Stimulated activated CD4-positive, alpha-beta T cell treated with anti-CD3 and anti-CD28 coated beads, Interleukin-4, amount 100 ng/mL, for 1 hour (primary cell): Measurements from ENCODE around the gene MMD2.
A peak's percentile ranks its signal among the peaks of the same experiment; 100 is the strongest.
"Not testable (repeated sequence)": the region's sequence is repeated elsewhere in the genome, so short reads cannot be mapped to it uniquely, and the experiment has no call there.

Source experiments
- DNase-seq: peaks from one replicate; pipeline ENCODE4 v3.0.0-alpha.2; 2020

MMD2 gene, protein sequence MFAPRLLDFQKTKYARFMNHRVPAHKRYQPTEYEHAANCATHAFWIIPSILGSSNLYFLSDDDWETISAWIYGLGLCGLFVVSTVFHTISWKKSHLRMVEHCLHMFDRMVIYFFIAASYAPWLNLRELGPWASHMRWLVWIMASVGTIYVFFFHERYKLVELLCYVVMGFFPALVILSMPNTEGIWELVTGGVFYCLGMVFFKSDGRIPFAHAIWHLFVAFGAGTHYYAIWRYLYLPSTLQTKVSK

DNA sequence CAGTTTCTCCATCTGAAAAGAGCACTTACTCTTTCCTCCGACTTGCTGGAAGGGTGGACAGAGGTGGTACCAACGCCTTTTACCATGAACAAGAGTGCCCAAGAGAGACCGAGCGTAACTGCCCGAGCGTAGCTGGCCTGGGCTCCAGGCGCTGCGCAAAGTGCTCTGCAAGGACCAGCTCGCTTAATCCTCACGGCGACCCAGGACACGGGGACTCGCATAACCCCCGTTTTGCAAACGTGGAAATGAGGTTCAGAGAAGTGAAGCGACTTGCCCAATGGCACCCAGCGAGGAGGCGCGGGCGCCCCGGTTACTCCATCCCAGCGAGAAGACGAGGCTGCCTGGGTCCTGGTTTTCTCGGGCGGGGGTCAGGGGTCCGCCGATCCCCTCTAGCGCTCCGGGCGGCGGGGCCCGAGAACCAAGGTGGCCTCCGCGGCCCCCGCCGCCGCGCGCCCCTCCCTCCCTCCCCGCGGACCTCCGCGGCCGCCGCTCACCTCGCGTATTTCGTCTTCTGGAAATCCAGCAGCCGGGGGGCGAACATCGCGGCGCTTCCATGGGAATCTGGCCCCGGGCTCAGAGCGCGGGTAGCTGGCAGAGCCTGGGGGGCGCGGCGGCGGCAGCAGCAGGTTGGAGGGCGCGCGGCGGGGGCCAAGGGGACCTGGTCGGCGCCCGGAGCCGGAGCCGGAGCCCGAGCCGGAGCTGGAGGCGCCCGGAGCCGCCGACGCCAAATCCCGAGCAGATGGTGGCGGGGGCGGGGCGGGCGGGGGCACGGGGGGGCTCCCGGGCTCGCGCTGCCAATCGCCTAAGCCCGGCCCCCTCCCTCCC, at the start of gene MMD2:
MMD2 (minus strand) TSS at position 711 of the 825 bp plus-strand sequence; CDS start at position 541, 170 bp downstream.
- DNase-seq: no peak

DNA sequence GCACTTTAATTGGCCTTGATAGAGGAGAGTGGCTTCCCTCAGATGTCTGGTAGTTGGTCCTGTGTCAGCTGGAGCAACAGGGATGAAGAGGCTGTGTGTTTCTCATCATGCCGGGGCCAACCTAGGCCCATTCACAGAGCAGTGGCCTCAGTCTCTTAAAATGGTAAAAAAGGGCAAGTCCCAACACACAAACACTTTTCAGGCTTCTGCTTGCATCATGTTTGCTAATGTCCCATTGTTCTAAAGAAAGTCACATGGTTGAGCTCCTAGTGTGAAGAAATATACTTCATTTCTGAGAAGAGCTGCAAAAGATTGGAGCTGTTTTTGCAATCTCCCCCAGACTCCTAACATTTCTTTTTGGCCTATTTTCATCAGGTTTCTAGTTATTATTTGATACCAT, 46.1 kb upstream of the MMD2 start:
- DNase-seq: no peak

DNA sequence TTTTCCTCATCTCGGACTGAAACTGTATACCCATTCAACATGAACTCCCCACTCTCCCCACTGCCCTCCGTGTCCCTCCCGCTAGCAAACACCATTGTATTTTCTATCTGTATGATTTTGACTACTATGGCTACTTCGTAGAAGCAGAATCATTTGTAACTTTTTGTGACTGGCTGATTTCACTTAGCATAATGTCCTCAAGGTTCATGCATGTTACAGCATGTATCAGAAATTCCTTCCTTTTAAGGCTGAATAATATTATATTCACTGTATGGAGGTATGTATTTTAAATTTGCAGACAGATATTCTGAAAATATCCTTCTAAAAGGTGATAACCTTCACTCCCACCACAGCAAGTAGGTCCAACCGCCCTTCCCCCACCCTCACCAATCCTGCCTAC, 42.9 kb upstream of the MMD2 start:
- no peak for DNase-seq

DNA sequence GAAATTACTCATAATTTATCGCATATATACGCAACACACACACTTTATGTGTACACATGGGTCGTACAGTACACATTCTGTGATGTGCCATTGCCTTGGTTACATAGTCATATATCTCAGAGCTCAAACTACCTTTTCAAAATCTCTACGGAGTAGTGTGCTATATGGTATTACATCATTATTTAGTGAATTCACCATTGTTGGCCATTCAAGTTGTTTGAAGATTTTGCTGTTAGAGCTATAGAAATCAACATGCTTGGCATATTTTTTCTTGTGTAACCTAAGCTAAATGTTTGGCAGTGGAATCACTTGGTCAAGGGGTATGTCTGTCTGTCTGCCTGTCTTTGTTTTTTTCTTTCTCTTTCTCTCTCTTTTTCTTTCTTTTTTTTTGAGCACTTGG, 42.0 kb upstream of the MMD2 start:
- DNase-seq: no peak

DNA sequence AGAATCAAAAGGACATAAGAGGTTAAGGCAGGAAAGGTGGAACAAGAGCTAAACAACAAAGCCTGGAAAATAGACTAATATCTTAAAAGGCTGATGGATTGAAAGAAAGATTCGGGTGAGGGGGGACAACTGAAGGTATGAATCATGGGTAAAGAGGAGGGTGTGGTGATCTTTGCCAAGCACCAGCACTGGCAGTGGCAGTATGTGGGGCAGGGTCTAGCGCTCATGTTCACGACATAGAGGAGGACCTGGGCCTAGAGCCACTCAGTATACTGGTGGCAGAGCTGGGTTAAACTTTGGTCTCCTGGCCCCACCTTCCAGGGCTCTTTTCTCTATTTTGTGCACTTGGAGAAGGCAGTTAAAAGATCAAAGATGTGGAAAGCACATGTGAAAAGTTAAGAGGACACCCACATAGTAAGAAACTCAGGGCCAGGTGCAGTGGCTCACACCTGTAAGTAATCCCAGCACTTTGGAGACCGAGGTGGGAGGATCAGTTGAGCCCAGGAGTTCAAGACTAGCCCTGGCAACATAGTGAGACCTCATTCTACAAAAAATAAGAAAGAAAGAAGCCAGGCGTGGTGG, 40.5 kb upstream of the MMD2 start:
- DNase-seq: no peak

DNA sequence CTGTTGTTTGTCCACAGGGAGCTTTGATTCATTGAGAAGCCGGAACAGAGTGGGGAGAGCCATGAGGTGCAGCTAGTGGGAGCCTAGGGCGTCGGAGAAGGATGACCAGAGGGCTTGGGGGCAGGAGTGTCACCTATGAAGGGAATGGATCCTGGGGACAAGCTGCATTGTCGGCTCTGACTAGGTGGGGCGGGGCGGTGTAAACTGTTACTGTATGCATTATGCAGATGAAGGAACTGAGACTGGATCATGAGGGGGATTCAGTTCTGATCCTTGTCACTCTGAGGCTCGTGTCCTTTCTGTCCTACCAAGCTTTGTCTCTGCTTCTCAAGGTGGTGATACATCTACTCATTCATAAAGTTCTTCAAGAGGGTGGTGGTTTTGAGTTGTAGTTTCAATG, 39.9 kb upstream of the MMD2 start:
- no peak for DNase-seq

DNA sequence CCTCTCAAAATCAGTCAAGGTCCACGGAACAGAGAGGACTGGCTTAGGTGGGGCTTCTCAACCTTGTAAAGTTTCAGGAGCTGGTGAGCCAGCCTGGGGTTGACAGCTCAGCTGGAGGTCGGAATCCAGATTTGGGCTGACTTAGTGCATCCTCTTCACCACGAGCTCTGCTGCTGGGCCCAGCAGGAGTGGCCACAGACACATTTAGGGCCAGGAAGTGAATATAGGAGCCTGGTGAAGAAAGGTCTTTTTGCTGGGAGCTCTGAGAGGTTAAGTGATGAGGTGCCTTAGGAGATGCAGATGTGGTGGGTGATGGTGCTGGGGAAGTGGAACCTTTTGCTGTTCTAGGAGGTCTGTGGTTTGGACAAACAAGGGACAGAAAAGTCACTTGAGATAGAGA, 39.3 kb upstream of the MMD2 start:
- no peak for DNase-seq

DNA sequence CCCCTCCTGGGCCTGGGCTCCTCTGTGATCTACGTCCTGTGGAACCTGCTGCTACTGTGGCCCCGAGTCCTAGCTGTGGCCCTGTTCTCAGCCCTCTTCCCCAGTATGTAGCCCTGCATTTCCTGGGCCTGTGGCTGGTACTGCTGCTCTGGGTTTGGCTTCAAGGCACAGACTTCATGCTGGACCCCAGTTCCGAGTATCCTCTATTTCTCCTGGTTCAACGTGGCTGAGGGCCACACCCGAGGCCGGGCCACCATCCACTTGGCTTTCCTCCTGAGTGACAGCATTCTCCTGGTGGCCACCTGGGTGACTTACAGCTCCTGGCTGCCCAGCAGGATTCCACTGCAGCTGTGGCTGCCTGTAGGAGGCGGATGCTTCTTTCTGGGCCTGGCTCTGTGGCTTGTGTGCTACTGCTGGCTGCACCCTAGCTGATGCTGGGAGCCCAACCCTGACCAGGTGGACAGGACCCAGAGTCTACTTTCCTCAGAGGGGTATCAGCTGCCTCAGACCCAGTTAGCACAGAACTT, 37.8 kb upstream of the MMD2 start:
- no peak for DNase-seq

DNA sequence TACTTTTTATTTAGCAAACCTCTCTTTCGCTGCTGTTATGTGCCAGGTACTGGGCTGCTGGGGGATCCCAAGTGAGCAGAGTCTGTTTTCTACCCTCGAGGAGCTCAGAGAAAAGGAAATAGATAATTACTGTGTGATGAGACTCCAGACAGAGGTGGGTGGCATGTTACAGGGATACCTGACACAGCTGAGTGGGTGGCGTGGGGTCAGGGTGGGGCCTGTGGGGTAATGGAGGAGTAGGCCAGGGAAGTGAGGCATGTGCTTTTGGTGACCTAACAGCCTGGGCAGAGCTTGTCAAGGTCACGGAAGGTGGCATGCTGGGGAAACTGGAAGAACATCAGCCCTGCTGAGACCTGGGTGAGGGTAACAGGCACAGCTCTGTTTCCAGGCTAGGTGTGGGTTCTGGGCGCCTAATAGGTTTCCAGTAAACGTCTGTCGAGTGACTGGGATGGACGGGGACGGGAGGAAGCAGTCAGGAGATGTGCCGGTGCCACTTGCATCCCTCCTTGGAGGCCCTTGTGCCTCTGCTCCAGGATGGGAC, 36.5 kb upstream of the MMD2 start:
- DNase-seq: no peak

DNA sequence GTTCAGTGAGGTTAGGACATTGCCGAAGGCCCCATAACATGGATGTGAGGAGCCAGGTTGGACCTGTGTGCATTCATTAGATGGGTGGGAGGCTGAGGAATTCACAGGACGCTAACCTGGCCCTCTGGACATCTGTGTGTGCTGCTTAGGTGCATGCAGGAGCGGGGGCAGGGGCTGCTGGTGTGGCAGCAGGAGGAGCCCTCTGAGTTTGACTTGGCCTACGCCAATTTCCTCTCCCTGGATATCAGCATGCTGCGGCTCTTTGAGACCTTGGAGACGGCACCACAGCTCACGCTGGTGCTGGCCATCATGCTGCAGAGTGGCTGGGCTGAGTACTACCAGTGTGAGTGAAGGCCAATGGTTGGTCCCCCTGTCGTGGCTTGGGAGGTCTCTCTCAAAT, 34.5 kb upstream of the MMD2 start:
- no peak for DNase-seq

DNA sequence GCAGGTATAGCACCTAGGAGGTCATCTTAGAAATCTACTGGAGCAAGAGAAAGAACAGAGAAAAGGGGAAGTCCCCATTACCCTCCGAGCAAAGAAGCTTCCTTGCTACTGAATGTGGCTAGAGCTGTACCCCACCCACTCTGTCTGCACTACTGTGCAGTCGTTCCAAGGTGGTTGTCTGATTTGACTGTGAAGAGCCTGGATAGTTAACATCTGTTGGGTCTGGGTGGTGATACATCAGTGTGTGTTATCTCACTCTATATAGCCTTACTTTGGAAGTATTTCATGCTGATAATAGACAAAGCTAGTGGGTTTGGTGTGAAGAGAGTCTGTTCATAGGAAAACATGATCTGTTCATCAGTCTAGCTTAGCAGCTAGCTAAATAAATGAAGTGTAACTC, 23.8 kb upstream of the MMD2 start:
- DNase-seq: not testable (repeated sequence)

DNA sequence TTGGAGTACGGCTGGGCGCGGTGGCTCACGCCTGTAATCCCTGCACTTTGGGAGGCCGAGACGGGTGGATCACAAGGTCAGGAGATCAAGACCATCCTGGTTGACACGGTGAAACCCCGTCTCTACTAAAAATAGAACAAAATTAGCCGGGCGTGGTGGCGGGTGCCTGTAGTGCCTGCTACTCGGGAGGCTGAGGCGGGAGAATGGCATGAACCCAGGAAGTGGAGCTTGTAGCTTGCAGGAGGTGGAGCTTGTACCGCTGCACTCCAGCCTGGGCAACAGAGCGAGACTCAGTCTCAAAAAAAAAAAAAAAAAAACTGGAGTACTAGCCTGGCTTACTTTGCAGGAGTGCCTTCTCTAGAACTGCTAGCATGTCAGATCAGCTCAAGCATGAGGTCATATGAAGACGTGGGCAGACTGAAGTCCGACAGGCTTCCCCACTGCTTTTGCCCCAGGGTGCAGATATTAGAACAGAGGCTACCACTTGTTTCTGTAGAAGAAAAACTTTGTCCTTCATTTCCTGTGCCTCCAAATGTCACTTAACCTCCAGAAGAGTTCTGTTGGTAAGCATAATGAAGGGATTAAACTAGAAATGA, 22.4 kb upstream of the MMD2 start:
- DNase-seq: not testable (repeated sequence)

DNA sequence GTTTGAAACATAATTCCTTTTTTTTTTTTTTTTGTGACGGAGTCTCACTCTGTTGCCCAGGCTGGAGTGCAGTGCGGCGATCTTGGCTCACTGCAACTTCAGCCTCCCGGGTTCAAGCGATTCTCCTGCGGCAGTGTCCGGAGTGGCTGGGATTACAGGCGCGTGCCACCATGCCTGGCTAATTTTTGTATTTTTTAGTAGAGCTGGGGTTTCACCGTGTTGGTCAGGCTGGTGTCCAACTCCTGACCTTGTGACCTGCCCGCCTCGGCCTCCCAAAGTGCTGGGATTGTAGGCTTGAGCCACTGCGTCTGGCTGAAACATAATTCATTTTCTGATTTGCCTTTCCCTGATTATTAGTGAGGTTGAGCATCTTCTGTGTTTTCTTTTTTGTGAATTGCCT, 16.6 kb upstream of the MMD2 start:
- DNase-seq: not testable (repeated sequence)

DNA sequence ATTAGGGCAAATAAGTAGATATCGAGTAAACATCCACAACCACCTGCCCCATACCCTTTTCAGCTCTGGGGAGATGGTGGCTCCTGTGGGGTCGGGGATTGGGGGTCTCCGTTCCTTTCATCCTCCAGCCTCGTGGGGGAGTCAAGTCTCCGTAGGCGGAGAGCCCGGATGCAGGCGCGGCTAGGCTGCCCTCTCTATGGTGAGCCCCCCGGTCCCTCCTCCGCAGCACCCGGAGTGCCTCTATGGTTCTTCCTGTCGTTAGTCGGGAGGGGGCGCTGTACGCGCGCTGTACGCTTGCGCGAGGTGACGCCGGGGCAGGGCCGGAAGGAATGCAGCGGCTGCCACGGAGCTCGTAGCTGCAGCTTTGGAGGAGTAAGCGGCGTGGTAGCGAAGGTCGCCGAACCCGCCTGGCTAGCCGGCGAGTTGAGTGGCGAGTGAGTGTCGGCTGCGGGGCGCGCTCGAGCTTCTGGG, 14.8 kb upstream of the MMD2 start:
- peak; percentile 93 for DNase-seq

DNA sequence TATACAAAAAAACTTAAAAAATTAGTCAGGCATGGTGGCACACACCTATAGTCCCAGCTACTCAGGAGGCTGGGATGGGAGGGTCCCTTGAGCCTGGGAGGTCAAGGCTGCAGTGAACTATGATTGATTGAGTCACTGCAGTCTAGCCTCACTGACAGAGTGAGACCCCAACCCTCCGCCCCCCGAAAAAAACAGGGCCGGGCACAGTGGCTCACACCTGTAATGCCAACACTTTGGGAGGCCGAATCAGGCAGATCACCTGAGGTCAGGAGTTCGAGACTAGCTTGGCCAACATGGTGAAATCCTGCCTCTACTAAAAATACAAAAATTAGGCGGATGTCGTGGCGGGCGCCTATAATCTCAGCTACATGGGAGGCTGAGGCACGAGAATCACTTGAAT, 13.5 kb upstream of the MMD2 start:
- not testable (repeated sequence) for DNase-seq

DNA sequence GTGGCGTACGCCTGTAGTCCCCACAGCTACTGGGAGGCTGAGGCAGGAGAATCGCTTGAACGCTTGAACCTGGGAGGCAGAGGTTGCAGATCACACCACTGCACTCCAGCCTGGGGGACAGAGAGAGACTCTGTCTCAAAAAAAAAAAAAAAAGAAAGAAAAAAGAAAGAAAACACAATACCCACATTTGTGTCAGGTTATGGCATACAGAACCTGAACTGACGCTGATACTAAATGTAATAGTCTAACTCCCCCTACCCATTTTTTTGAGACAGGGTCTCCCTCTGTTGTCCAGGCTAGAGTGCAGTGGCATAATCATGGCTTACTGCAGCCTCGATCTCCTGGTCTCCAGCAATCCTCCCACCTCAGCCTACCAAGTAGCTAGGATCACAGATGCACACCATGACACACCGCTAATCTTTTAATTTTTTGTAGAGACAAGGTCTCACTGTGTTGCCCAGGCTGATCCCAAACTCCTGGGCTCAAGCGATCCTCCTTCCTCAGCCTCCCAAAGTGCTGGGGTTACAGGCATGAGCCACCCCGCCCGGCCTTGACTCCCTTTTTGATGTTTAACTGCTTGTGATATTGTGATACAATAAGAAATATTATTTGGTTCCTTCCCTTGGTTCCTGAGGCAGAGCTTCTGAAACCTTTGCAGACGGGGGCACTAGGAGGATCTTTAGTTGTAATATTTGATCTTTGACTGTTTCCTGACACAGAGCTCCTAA, 6.5 kb upstream of the MMD2 start:
- DNase-seq: no peak

DNA sequence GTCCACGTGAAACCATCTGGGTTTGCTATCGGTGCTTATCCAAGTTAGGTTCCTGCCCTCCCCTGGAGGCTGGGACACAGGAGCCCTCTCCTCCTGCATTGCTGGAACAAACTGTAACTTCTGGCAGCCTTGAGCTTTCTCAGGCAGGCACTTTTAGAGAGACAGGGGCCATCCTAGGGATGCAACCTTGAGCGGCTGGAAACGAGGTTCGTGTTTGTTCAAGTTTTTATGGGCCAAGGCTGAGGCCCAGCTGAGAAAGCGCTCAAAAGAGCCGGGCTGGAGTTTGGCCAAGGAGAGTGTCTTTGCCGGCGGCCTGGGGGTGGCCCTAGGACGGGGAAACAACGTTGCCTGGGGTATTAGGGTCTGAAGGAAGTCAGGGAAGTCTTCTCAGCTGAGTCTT, 5.5 kb upstream of the MMD2 start:
- DNase-seq: no peak

DNA sequence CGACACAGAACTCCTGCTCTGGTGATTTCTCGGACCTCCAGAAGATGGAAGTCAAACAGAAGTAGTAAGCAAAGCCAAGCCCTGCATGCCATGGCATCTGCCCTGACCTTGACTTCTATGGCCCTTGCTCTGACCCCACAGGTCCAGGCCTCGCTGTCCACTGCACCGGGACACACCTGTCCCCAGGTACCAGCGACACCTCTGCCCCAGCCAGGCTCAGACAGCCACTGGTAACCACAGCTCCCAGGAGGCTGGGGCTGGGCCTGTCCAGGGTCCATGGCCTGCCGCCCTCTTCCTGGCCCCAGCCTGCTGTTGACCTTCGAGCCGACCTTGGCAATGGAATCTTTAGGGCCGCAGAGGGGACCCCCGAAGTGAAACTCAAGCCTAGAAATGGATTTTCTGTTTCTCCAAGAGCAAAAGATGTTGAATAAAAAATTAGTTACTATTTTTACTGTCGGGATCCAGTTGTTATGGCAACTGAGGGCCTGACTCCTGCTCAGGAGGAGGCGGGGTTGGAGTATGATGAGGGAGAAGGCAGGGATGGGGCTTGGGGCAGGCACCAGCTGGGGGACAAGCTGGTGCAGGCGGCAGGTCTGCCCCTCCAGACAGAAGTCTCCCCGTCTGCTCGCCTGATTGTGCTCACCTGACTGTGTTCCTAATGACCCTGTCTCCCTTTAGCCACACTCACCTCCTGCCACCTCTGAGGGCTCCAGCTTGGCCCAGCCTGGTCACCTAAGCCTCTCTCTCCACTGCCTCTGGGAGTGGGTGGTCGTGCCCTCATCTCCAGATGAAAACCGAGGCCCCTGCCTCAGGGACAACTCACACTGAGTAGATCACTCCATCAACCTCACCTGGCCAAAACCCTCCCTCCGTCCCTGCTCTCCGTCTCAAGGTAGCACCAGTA, 4.1 kb upstream of the MMD2 start:
- DNase-seq: no peak

DNA sequence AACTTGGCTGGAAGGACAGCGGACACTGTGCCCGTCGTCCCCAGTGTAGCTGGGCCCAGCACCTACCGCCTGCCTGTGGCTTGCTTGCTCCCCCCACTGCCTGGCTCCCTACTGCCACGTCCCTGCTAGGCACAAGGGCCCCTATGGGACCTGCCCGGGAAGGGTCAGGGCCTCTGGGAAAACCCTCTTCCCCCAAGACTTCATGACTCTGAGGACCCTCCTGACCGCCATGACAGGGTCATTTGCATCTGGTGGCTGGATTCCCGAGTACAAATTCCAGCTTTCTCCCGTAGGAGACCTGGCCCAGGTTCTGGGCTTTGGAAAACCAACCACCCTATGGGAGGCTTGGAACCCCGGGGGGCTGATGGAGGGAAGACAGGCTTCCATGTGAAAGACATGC, 1.4 kb upstream of the MMD2 start:
- DNase-seq: no peak

DNA sequence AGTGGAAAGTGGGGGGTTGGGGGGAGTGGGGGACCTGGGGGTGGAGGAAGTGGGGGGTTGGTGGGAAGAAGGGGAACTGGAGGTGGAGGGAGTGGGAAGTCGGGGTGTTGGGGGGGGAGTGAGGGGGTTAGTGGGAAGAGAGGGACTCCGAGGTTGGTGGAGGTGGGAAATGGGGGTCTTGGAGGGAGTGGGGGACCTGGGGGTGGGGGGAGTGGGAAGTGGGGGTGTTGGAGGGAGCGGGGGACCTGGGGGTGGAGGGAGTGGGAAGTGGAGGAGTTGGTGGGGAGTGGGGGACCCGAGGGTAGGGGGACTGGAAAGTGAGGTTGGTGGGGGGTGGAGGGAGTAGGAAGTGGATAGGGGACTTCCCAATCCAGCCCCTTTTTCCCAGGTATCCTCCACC, 906 bp upstream of the MMD2 start:
- no peak for DNase-seq

DNA sequence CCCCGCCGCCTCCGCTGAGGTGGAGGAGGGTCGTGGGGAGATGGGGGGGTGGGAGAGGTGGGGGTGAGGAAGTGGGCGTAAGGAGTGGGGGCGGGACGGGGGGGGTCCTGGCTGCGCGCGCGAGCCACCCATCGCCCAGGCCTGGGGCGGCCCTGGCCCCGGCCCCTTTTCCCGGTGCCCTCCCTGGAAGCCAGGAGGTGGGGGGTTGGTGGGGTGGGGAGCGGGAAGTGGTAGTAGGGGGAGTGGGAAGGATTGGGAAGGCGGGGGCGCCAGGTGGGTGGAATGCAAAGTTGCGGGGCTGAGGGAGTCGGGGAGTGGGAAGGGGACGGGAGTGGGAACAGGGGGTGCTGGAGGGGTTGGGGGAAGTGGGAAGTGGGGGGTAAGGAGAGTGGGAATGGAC, 319 bp upstream of the MMD2 start:
- no peak for DNase-seq
